Testis (tissue), 2 donors: Measurements from ENCODE around the gene CPVL.

Experiments
- CTCF ChIP-seq, 3 experiments: fragments of 450-650 bp in 2 of 3; fragments of 200-600 bp in 1 of 3; sonication (generic) in 1 of 3; IDR thresholded peaks; one replicate each; pipeline ENCODE4 v1.5.1; 2016 to 2019; ENCODE audit warnings: antibody characterized with exemption in 3 of 3, mild to moderate bottlenecking in 2 of 3, moderate library complexity in 1 of 3
- POLR2A ChIP-seq: fragments of 450-650 bp; IDR thresholded peaks from one replicate; pipeline ENCODE4 v1.6.1; 2017; ENCODE audit warnings: antibody characterized with exemption, mild to moderate bottlenecking, moderate library complexity

- no peak for TF ChIP-seq CTCF (IDR thresholded peaks at IDR 0.05)
- no peak for TF ChIP-seq POLR2A
These were observed 182.3 kb downstream of the CPVL start for GRCh38 chr7:28964056-28964455.
